Brain microvascular endothelial cell (primary cell): ENCODE measurements around the gene PPFIA1.

Experiments used
- DNase-seq: peaks from one replicate; pipeline ENCODE4 v3.0.0-alpha.2; 2020
- H3K27ac ChIP-seq: fragments of 250-450 bp; sonication (Bioruptor Pico); 2 replicates; pipeline ENCODE4 v1.5.1; 2020; ENCODE audit warnings: mild to moderate bottlenecking, moderate library complexity
- H3K27me3 ChIP-seq: fragments of 250-450 bp; sonication (Bioruptor Pico); replicated peaks from 2 replicates; pipeline ENCODE4 v1.5.1; 2020; ENCODE audit warnings: mild to moderate bottlenecking
- H3K36me3 ChIP-seq: fragments of 250-450 bp; sonication (Bioruptor Pico); replicated peaks from 2 replicates; pipeline ENCODE4 v1.5.1; 2020; ENCODE audit warnings: mild to moderate bottlenecking
- H3K4me3 ChIP-seq: 2 replicates; pipeline ENCODE4 v1.5.1; 2011; ENCODE audit warnings: low read depth, mild to moderate bottlenecking, control low read depth, low read length, moderate library complexity
- CTCF ChIP-seq: IDR thresholded peaks from 2 replicates; pipeline ENCODE4 v1.5.1; 2011; ENCODE audit warnings: low read depth, mild to moderate bottlenecking, moderate library complexity, low read length, control low read depth, inconsistent platforms; ENCODE audit errors: missing control alignments
- in situ Hi-C: cut with HindIII; loops from 2 replicates; pipeline ENCODE4 v1.10.0; 2017; ENCODE audit warnings: low sequenced_read_pairs, low pct_ligation_motif_present

PPFIA1 gene

GRCh38 chr11:70409437-70409836, 138.9 kb downstream of the PPFIA1 start:
- no peak for DNase-seq
- no peaks in the 10 kb centered on the region for H3K27me3 ChIP-seq
- TF ChIP-seq CTCF = no peak
- H3K27ac ChIP-seq = no peak overlapping the region
- in situ Hi-C loops = no loop called here
- peaks cover 82% of the 10 kb centered on the region for H3K36me3 ChIP-seq
- no peak overlapping the region for H3K4me3 ChIP-seq

- no peaks in the 10 kb centered on the region for H3K27me3 ChIP-seq
- no peak for DNase-seq
- H3K36me3 ChIP-seq = peaks cover 85% of the 10 kb centered on the region
- H3K4me3 ChIP-seq = no peak overlapping the region
- in situ Hi-C loops = no loop called here
- no peak overlapping the region for H3K27ac ChIP-seq
- TF ChIP-seq CTCF = no peak
These were observed 139.4 kb downstream of the PPFIA1 start for GRCh38 chr11:70409871-70410270.

- no peak overlapping the region for H3K27ac ChIP-seq
- H3K36me3 ChIP-seq = peaks cover 84% of the 10 kb centered on the region
- no peak for TF ChIP-seq CTCF
- no peaks in the 10 kb centered on the region for H3K27me3 ChIP-seq
- no peak overlapping the region for H3K4me3 ChIP-seq
- DNase-seq = no peak
- in situ Hi-C loops = no loop called here
These were observed 140.1 kb downstream of the PPFIA1 start for GRCh38 chr11:70410276-70411205.

GRCh38 chr11:70411713-70412452, 141.4 kb downstream of the PPFIA1 start:
- TF ChIP-seq CTCF = no peak
- Histone ChIP-seq H3K36me3 (peaks cover 93% of the 10 kb centered on the region), H3K4me3 (no peak overlapping the region), H3K27me3 (no peaks in the 10 kb centered on the region), H3K27ac (no peak overlapping the region)
- in situ Hi-C loops = no loop called here
- no peak for DNase-seq

DNA sequence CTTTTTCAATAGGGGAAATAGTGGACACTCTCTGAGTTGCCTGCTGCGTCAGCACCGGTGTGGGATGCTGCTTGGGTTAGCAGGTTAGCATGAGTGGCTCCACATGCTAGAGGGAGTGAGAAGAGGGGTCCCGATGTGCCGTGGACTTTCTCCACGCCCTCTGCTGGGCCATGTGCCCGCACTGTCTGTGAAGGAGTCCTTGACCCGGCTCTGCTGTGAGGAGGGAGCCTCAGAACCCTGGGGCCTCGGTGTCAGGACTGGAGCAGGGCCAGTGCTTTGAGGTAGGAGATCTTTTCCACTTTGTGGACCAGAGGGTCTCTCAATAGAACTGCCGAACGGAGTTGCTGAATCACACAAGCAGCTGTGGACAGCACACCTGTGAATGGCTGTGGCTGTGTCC, 142.7 kb downstream of the PPFIA1 start:
- Histone ChIP-seq H3K4me3 (no peak overlapping the region), H3K36me3 (peaks cover 92% of the 10 kb centered on the region), H3K27ac (no peak overlapping the region), H3K27me3 (no peaks in the 10 kb centered on the region)
- DNase-seq = no peak
- no peak for TF ChIP-seq CTCF
- in situ Hi-C loops = no loop called here
